Karpas-422 (cell line): ENCODE data around the gene UFC1. TPM values are rescaled to one million over a fixed set of nuclear protein-coding genes. Genes with fewer than 3 reads are reported as not detected.
"Not testable (repeated sequence)": the region's sequence is repeated elsewhere in the genome, so short reads cannot be mapped to it uniquely, and the experiment has no call there.

Source experiments
- DNase-seq: peaks from one replicate; pipeline ENCODE4 v3.0.0-alpha.2; 2015
- H2AFZ ChIP-seq: fragments of 200-600 bp; sonication (generic); 2 replicates; pipeline ENCODE4 v1.6.1; 2014; ENCODE audit warnings: antibody characterized with exemption, low read length, mixed read lengths
- H3K27ac ChIP-seq: fragments of 200-600 bp; sonication (generic); 2 replicates; pipeline ENCODE4 v1.5.1; 2014; ENCODE audit warnings: mild to moderate bottlenecking, low read length, moderate library complexity
- H3K27me3 ChIP-seq: fragments of 200-600 bp; sonication (generic); 2 replicates; pipeline ENCODE4 v1.6.1; 2014; ENCODE audit warnings: low read length, mixed read lengths
- H3K36me3 ChIP-seq: fragments of 200-600 bp; sonication (generic); 2 replicates; pipeline ENCODE4 v1.6.1; 2014; ENCODE audit warnings: low read length, mixed read lengths; ENCODE audit not compliant: insufficient read depth
- H3K4me1 ChIP-seq: fragments of 200-600 bp; sonication (generic); 2 replicates; pipeline ENCODE4 v1.6.1; 2014; ENCODE audit warnings: mild to moderate bottlenecking, low read length, mixed read lengths
- H3K4me2 ChIP-seq: fragments of 200-600 bp; sonication (generic); 2 replicates; pipeline ENCODE4 v1.6.1; 2014; ENCODE audit warnings: low read length, low read depth, mild to moderate bottlenecking; ENCODE audit not compliant: poor library complexity, severe bottlenecking
- H3K4me3 ChIP-seq: fragments of 200-600 bp; sonication (generic); 2 replicates; pipeline ENCODE4 v1.5.1; 2014; ENCODE audit warnings: mild to moderate bottlenecking, antibody characterized with exemption, low read length, mixed read lengths
- H3K79me2 ChIP-seq: fragments of 200-600 bp; sonication (generic); 2 replicates; pipeline ENCODE4 v1.6.1; 2014; ENCODE audit warnings: mild to moderate bottlenecking, low read length, mixed read lengths
- H3K9ac ChIP-seq: fragments of 200-600 bp; sonication (generic); 2 replicates; pipeline ENCODE4 v1.6.0; 2014; ENCODE audit warnings: low read length
- H3K9me2 ChIP-seq: fragments of 200-600 bp; sonication (generic), shearing (Covaris generic); replicated peaks from 2 replicates; pipeline ENCODE4 v1.6.0; 2014; ENCODE audit warnings: mild to moderate bottlenecking, low read length, moderate library complexity; ENCODE audit not compliant: insufficient read depth
- H3K9me3 ChIP-seq: fragments of 300-700, 200-600 bp; sonication (generic); 2 replicates; pipeline ENCODE4 v1.6.1; 2014; ENCODE audit warnings: low read length, mixed read lengths
- H4K20me1 ChIP-seq: fragments of 200-600 bp; sonication (generic); 2 replicates; pipeline ENCODE4 v1.6.1; 2014; ENCODE audit warnings: mild to moderate bottlenecking, antibody characterized with exemption, low read length, low read depth; ENCODE audit not compliant: insufficient read depth
- total RNA-seq: library from RNA; depleted of rRNA; stranded (reverse); fragments of >200 nt; shearing (Covaris generic); gene quantifications from 2 replicates; pipeline ENCODE4 v1.2.3, GENCODE V29; 2014; ENCODE audit warnings: low replicate concordance; rRNA removed

Gene UFC1
- 72.5 and 100.0 TPM in 2 replicates for total RNA-seq

GRCh38 chr1:161153682-161154337 is at the start of gene UFC1:
Gene UFC1, plus strand, starts transcription at chr1:161153978. Its CDS starts 20 bp downstream, at chr1:161153998.
- Histone ChIP-seq H3K27ac (peak within 1 kb of the TSS; percentile 84), H2AFZ (peak within 1 kb of the TSS; percentile 87), H3K4me3 (peak within 1 kb of the TSS; percentile 90), H3K36me3 (0 out of 2 replicates have a peak, but pooled peaks cover 3% of the 10 kb centered on the region), H3K9me3 (no peaks in the 10 kb centered on the region), H3K4me1 (peaks cover 25% of the 10 kb centered on the region), H3K9me2 (no peaks in the 10 kb centered on the region), H4K20me1 (no peaks in the 10 kb centered on the region), H3K27me3 (no peaks in the 10 kb centered on the region), H3K9ac (peak within 1 kb of the TSS; percentile 84), H3K4me2 (peak within 1 kb of the TSS; percentile 69), H3K79me2 (peaks cover 18% of the 10 kb centered on the region)
- DNase-seq = peak; percentile 96

- Histone ChIP-seq H3K9me2 (no peaks in the 10 kb centered on the region), H3K9ac (no peak overlapping the region), H4K20me1 (peaks cover 3% of the 10 kb centered on the region; the same call in 1 of the 2 replicates), H3K27ac (no peak overlapping the region), H3K4me1 (peaks cover 2% of the 10 kb centered on the region; the same call in 1 of the 2 replicates), H3K27me3 (no peaks in the 10 kb centered on the region), H3K9me3 (no peaks in the 10 kb centered on the region), H3K79me2 (peaks cover 79% of the 10 kb centered on the region), H3K36me3 (peaks cover 29% of the 10 kb centered on the region), H2AFZ (no peak overlapping the region), H3K4me3 (no peak overlapping the region), H3K4me2 (no peak overlapping the region)
- no peak for DNase-seq
Measured at GRCh38 chr1:161106431-161106830, 47.3 kb upstream of the UFC1 start.

- peaks cover 97% of the 10 kb centered on the region for H3K79me2 ChIP-seq
- no peaks in the 10 kb centered on the region for H3K27me3 ChIP-seq
- H3K4me3 ChIP-seq = no peak overlapping the region
- no peak for DNase-seq
- H3K9me3 ChIP-seq = no peaks in the 10 kb centered on the region
- H4K20me1 ChIP-seq = peaks cover 18% of the 10 kb centered on the region
- no peak overlapping the region for H2AFZ ChIP-seq
- H3K9ac ChIP-seq = no peak overlapping the region
- H3K4me1 ChIP-seq = peaks cover 42% of the 10 kb centered on the region
- H3K27ac ChIP-seq = no peak overlapping the region
- H3K36me3 ChIP-seq = peaks cover 37% of the 10 kb centered on the region
- H3K9me2 ChIP-seq = no peaks in the 10 kb centered on the region
- H3K4me2 ChIP-seq = no peak overlapping the region
Measured at GRCh38 chr1:161111117-161111516, 42.7 kb upstream of the UFC1 start.

- peaks cover 97% of the 10 kb centered on the region for H3K79me2 ChIP-seq
- H3K4me3 ChIP-seq = no peak overlapping the region
- no peaks in the 10 kb centered on the region for H3K27me3 ChIP-seq
- no peak for DNase-seq
- H4K20me1 ChIP-seq = peaks cover 20% of the 10 kb centered on the region
- no peak overlapping the region for H3K27ac ChIP-seq
- H3K4me1 ChIP-seq = peaks cover 46% of the 10 kb centered on the region
- H3K36me3 ChIP-seq = peaks cover 35% of the 10 kb centered on the region
- H3K9ac ChIP-seq = no peak overlapping the region
- H2AFZ ChIP-seq = no peak overlapping the region
- H3K9me3 ChIP-seq = no peaks in the 10 kb centered on the region
- no peak overlapping the region for H3K4me2 ChIP-seq
- no peaks in the 10 kb centered on the region for H3K9me2 ChIP-seq
Measured at GRCh38 chr1:161111527-161111926, 42.3 kb upstream of the UFC1 start.

GRCh38 chr1:161113915-161114314 is 39.9 kb upstream of the UFC1 start:
- Histone ChIP-seq H3K27ac (no peak overlapping the region), H2AFZ (no peak overlapping the region), H3K9me3 (no peaks in the 10 kb centered on the region), H3K9me2 (no peaks in the 10 kb centered on the region), H4K20me1 (peaks cover 20% of the 10 kb centered on the region), H3K4me1 (peaks cover 56% of the 10 kb centered on the region), H3K27me3 (no peaks in the 10 kb centered on the region), H3K36me3 (peaks cover 26% of the 10 kb centered on the region), H3K4me3 (no peak overlapping the region), H3K4me2 (peak overlapping the region; percentile 6), H3K9ac (no peak overlapping the region), H3K79me2 (peaks cover 100% of the 10 kb centered on the region)
- no peak for DNase-seq

GRCh38 chr1:161114556-161114955 is 39.2 kb upstream of the UFC1 start:
- peaks cover 22% of the 10 kb centered on the region; the same call in 1 of the 2 replicates for H3K36me3 ChIP-seq
- no peak overlapping the region for H3K27ac ChIP-seq
- H4K20me1 ChIP-seq = peaks cover 20% of the 10 kb centered on the region
- no peaks in the 10 kb centered on the region for H3K9me2 ChIP-seq
- peaks cover 98% of the 10 kb centered on the region for H3K79me2 ChIP-seq
- peak overlapping the region; percentile 6 for H3K4me2 ChIP-seq
- H3K27me3 ChIP-seq = no peaks in the 10 kb centered on the region
- H3K4me1 ChIP-seq = peaks cover 62% of the 10 kb centered on the region
- H3K9ac ChIP-seq = no peak overlapping the region
- no peaks in the 10 kb centered on the region for H3K9me3 ChIP-seq
- H3K4me3 ChIP-seq = no peak overlapping the region
- no peak for DNase-seq
- H2AFZ ChIP-seq = no peak overlapping the region

GRCh38 chr1:161115132-161115711 is 38.6 kb upstream of the UFC1 start:
- Histone ChIP-seq H3K9ac (no peak overlapping the region), H3K27ac (no peak overlapping the region), H3K79me2 (peaks cover 94% of the 10 kb centered on the region), H3K9me2 (no peaks in the 10 kb centered on the region), H3K27me3 (no peaks in the 10 kb centered on the region), H3K4me1 (peaks cover 69% of the 10 kb centered on the region), H3K36me3 (peaks cover 25% of the 10 kb centered on the region; the same call in 1 of the 2 replicates), H2AFZ (no peak overlapping the region), H3K4me2 (peak overlapping the region; percentile 81), H3K9me3 (no peaks in the 10 kb centered on the region), H3K4me3 (no peak overlapping the region), H4K20me1 (peaks cover 20% of the 10 kb centered on the region)
- DNase-seq = no peak

- DNase-seq, H2AFZ ChIP-seq, H3K9me2 ChIP-seq, H3K27me3 ChIP-seq, H3K4me3 ChIP-seq, H3K27ac ChIP-seq, H3K9me3 ChIP-seq, H3K9ac ChIP-seq: not testable (repeated sequence)
- Histone ChIP-seq H3K4me2 (peak overlapping the region; percentile 81), H4K20me1 (peaks cover 20% of the 10 kb centered on the region), H3K4me1 (peaks cover 71% of the 10 kb centered on the region), H3K36me3 (peaks cover 27% of the 10 kb centered on the region; the same call in 1 of the 2 replicates), H3K79me2 (peaks cover 89% of the 10 kb centered on the region)
Measured at GRCh38 chr1:161115961-161116360, 37.8 kb upstream of the UFC1 start.
